ENCODE data around the gene ARL6IP1. TPM values are rescaled to one million over a fixed set of nuclear protein-coding genes. Genes with fewer than 3 reads are reported as not detected.
"Not testable (repeated sequence)": the region's sequence is repeated elsewhere in the genome, so short reads cannot be mapped to it uniquely, and the experiment has no call there.

ARL6IP1 gene
- total RNA-seq, 1 experiment from 2014 or later = 561 TPM

DNA sequence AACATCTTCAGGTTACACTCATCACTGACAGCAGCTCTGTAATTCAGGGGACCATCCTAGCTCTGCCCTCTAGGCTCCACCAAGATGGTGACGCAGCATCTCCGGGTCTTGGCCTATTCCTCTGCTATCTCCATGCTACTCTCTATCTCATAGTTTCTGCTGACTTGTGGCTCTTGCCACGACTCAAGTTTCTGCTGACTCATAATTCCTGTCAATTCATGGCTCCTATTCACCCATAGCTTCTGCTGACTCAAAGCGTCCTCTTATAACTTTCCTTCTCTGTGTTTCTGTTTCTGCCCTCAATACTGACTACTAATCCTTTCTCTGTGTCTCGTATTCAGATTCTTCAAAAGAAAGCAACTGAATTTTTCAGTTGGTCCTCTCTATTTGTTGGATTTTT lies 38.6 kb downstream of the ARL6IP1 start:
- DNase-seq (ENCODE audit: low read depth) = not testable (repeated sequence)

DNA sequence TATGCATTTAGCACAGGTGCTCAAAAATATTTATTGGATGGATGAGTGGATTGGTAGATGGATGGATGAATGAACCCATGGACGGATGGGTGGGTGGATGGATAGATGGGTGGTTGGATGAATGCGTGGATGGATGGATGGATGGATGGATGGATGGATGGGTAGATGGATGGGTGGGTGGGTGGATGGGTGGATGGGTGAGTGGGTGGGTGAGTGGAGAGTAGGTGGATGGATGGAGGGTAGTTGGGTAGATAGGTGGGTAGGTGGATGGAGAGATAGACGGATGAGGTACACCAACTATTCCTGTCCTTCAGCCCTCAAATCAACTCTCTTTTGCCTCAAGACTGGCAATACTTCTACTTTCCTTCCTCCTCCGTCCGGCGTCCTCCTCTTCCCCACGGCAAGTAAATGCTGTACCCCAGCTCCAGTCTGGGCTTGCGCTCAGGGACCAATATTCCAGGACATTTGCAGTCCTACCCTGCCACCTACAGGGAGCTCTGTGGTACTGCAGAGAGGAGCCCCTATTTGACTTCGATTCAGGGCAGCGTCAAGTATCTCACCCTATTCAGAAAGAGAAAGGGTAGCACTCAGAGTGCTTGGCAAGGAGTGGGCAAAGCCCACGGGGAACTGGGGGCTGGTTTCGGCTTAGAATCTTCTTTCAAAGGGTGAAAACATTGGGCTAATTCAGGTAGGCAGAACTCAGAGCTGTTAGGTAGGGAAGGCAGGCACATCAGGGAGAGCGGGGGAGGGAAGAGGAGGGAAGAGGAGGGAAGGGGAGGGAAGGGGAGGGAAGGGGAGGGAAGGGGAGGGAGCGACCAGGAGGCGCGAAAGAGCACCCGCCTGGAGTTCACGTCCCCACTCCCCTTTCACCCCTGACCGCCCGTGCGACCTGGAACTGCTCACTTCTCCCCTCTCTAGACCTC lies 41.5 kb downstream of the ARL6IP1 start:
- not testable (repeated sequence) for DNase-seq (ENCODE audit: low read depth)

DNA sequence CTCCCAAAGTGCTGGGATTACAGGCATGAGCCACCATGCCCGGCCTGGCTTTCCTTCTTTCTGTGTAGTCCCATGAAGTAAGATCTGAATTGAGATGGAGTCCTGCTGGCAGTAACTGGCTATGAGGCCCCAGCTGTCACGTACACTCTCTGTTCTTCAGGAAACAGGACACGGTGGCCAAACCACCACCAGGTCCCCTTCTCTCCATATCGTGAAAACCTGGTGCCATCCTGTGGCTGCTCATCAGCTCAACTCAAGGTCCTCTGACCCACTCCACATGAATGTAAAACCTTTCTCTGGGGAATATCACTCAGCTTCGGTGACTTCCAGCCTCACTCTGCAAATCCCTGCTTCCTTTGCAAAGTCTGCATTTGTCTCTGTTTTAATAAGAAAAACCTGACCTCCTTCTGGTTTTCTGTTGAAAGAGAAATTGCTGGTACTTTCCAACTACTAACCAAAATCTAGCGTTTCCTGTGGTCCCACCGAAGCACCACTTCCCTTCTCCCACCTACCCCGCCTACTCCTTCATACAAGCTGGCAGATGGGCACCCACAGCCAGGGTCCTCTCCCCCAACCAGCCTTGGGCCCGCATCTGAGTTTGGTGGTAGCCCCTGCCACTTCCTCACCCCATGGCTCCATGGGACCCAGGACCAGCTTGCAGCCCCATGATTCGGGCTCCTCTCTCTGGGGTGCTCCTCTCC lies 43.2 kb downstream of the ARL6IP1 start:
- not testable (repeated sequence) for DNase-seq (ENCODE audit: low read depth)

GRCh38 chr16:18756639-18757038 lies 44.7 kb downstream of the ARL6IP1 start:
- not testable (repeated sequence) for DNase-seq (ENCODE audit: low read depth)

DNA sequence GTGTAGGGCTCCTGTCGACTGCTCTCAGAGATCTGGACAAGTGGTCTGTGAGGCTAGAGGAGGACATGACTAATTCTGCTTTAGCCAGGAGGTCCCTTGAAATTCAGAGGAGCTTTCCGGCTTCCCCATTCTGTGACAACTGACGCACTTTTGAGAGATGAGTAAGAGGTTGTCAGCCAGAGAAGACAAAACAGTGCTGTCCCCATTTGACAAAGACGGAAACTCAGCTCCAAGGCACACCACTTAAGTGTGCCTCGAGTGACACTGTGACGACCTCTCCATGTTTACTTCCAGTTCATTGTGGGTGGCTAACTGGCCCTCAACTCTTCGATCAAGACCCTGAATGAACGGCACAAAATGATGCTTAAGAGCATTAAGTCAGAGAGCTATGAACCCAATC lies 58.5 kb downstream of the ARL6IP1 start:
- not testable (repeated sequence) for DNase-seq (ENCODE audit: low read depth)

Other genes starting within 250 kb of the ARL6IP1 start
- 96.3 and 101 TPM in 2 replicates for gene NOMO2, start 239.5 kb downstream of the ARL6IP1 start, total RNA-seq (2014; rRNA removed; shearing (Covaris generic))
- 1,749 and 1,827 TPM in 2 replicates for gene RPS15A, start 11.2 kb downstream of the ARL6IP1 start, total RNA-seq (2014; rRNA removed; shearing (Covaris generic))
- gene SMG1, start 124.9 kb upstream of the ARL6IP1 start, total RNA-seq (2014; rRNA removed; shearing (Covaris generic)) = 17.4 and 17.7 TPM in 2 replicates
- gene TMC7, start 182.4 kb upstream of the ARL6IP1 start, total RNA-seq (2014; rRNA removed; shearing (Covaris generic)) = 12.5 TPM in 2 replicates

All from HT1080 (cell line).